Type B pancreatic cell (in vitro differentiated cells): ENCODE measurements around the gene FARP2. TPM values are rescaled to one million over a fixed set of nuclear protein-coding genes. Genes with fewer than 3 reads are reported as not detected.

Experiments
- DNase-seq: peaks from one replicate; pipeline ENCODE4 v3.0.0; 2021; ENCODE audit warnings: mixed read lengths; ENCODE audit not compliant: unreplicated experiment; ENCODE audit errors: extremely low spot score
- H3K27ac Mint-ChIP-seq: 2 replicates; pipeline ENCODE4 v1.8.0; 2021; ENCODE audit warnings: mild to moderate bottlenecking, mixed read lengths
- H3K27me3 Mint-ChIP-seq: 2 replicates; pipeline ENCODE4 v1.8.0; 2021; ENCODE audit warnings: mixed read lengths
- H3K36me3 Mint-ChIP-seq: 2 replicates; pipeline ENCODE4 v1.8.0; 2021; ENCODE audit warnings: mixed read lengths
- H3K4me1 Mint-ChIP-seq: one replicate; pipeline ENCODE4 v1.8.0; 2021; ENCODE audit warnings: mixed read lengths; ENCODE audit not compliant: unreplicated experiment
- H3K4me3 Mint-ChIP-seq: 2 replicates; pipeline ENCODE4 v1.8.0; 2021; ENCODE audit warnings: mild to moderate bottlenecking, mixed read lengths
- H3K9me3 Mint-ChIP-seq: 2 replicates; pipeline ENCODE4 v1.8.0; 2021; ENCODE audit warnings: mixed read lengths
- long read RNA-seq: library from polyadenylated mRNA; unstranded; transcript quantifications from one replicate; pipeline ENCODE4 v2.0.0, GENCODE V29; 2020
- total RNA-seq: library from RNA; stranded (reverse); gene quantifications from 2 replicates; pipeline ENCODE4 v1.2.1, GENCODE V29; 2021; ENCODE audit warnings: low replicate concordance
- TF ChIP-seq, protein P1 (sequence below): fragments of 200-600 bp; sonication (generic); conservative IDR thresholded peaks from 2 replicates; pipeline ENCODE4 v1.5.0; 2021; ENCODE audit warnings: antibody characterized with exemption, mild to moderate bottlenecking

Gene FARP2, protein sequence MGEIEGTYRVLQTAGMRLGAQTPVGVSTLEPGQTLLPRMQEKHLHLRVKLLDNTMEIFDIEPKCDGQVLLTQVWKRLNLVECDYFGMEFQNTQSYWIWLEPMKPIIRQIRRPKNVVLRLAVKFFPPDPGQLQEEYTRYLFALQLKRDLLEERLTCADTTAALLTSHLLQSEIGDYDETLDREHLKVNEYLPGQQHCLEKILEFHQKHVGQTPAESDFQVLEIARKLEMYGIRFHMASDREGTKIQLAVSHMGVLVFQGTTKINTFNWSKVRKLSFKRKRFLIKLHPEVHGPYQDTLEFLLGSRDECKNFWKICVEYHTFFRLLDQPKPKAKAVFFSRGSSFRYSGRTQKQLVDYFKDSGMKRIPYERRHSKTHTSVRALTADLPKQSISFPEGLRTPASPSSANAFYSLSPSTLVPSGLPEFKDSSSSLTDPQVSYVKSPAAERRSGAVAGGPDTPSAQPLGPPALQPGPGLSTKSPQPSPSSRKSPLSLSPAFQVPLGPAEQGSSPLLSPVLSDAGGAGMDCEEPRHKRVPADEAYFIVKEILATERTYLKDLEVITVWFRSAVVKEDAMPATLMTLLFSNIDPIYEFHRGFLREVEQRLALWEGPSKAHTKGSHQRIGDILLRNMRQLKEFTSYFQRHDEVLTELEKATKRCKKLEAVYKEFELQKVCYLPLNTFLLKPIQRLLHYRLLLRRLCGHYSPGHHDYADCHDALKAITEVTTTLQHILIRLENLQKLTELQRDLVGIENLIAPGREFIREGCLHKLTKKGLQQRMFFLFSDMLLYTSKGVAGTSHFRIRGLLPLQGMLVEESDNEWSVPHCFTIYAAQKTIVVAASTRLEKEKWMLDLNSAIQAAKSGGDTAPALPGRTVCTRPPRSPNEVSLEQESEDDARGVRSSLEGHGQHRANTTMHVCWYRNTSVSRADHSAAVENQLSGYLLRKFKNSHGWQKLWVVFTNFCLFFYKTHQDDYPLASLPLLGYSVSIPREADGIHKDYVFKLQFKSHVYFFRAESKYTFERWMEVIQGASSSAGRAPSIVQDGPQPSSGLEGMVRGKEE
- 62.5 and 71.1 TPM in 2 replicates for total RNA-seq
- long read RNA-seq, full-length matches to known transcripts = 15 of 35 reads
- long read RNA-seq, partial matches to known transcripts = 5 of 35 reads
- long read RNA-seq, other reads (novel, unspliced or antisense) = 15 of 35 reads

DNA sequence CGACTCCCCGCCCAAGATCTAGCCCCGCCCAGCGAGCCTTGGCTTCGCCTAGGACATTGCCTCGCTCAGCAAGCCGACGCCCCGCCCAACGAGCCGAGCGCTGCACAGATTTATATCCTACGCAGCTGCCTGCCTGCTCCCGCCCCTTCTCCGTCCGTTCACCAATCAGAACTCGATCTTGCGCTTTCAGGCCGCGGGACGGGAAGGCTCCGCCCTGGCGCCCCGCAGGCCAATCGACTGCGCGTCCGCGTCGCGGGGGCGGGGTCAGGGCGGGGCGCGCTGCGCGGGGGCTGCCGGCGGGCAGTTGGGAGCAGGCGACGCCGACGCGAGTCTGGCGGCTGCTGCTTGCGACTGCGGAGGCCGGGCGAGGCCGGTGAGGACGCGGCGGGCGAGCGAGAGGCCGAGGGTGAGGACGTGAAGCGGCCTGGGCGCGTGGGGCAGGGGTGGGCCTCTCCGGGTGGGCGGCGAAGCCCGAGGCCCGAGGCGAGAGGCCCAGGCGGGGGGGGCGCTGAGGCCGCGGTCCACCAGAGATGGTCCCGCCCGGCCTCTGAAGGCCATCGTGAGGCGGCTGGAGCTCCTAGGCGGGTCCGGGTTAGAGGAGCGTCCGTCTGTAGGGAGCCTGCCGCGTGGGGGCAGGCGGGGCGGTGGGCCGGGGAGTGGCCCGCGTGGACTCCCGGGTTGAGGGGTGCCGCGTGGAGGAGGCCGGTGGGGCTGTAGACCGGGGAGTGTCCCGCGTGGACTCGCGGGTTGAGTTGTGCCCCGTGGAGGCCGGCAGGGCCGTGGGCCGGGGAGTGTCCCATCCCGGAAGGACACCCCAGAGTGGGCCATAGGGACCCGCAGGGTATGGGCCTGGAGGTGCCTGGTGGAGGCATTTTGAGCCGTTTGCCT is at the start of gene FARP2:
TSS of gene FARP2 (plus strand) at position 303 of the 888 bp plus-strand sequence. CDS start 16,823 bp downstream, outside the sequence.
- DNase-seq = peak; percentile 99
- peaks cover 4% of the 10 kb centered on the region for H3K36me3 Mint-ChIP-seq
- no peaks in the 10 kb centered on the region for H3K9me3 Mint-ChIP-seq
- no peaks in the 10 kb centered on the region for H3K27me3 Mint-ChIP-seq
- peaks cover 42% of the 10 kb centered on the region for H3K4me1 Mint-ChIP-seq
- H3K27ac Mint-ChIP-seq = peak within 1 kb of the TSS; percentile 84
- H3K4me3 Mint-ChIP-seq = peak within 1 kb of the TSS; percentile 89
- TF ChIP-seq, protein P1, sequence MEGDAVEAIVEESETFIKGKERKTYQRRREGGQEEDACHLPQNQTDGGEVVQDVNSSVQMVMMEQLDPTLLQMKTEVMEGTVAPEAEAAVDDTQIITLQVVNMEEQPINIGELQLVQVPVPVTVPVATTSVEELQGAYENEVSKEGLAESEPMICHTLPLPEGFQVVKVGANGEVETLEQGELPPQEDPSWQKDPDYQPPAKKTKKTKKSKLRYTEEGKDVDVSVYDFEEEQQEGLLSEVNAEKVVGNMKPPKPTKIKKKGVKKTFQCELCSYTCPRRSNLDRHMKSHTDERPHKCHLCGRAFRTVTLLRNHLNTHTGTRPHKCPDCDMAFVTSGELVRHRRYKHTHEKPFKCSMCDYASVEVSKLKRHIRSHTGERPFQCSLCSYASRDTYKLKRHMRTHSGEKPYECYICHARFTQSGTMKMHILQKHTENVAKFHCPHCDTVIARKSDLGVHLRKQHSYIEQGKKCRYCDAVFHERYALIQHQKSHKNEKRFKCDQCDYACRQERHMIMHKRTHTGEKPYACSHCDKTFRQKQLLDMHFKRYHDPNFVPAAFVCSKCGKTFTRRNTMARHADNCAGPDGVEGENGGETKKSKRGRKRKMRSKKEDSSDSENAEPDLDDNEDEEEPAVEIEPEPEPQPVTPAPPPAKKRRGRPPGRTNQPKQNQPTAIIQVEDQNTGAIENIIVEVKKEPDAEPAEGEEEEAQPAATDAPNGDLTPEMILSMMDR = no peak

DNA sequence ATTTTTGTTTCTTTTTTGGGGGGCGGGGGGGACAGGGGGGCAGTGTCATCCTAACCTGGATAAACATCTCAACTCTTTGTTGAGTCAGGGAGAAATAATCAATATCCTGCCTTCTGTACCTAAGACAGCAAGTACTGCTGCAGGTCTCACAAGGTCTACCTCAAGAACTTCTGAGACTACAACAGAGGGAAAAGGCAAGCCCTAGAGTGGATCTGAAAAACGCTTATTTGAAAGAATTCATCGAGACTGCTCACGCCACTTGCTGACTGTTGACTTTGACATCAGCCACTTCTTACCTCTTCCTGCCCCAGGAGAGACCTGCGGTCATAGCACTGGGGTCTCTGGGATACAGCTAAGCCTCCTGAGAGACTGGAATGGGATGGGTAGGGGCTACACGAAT is 49.0 kb upstream of the FARP2 start:
- Mint-ChIP-seq H3K4me3 (no peak overlapping the region), H3K36me3 (peaks cover 11% of the 10 kb centered on the region), H3K27ac (no peak overlapping the region), H3K9me3 (no peaks in the 10 kb centered on the region), H3K27me3 (no peaks in the 10 kb centered on the region), H3K4me1 (peaks cover 50% of the 10 kb centered on the region)
- DNase-seq = no peak
- TF ChIP-seq, protein P1 = no peak

DNA sequence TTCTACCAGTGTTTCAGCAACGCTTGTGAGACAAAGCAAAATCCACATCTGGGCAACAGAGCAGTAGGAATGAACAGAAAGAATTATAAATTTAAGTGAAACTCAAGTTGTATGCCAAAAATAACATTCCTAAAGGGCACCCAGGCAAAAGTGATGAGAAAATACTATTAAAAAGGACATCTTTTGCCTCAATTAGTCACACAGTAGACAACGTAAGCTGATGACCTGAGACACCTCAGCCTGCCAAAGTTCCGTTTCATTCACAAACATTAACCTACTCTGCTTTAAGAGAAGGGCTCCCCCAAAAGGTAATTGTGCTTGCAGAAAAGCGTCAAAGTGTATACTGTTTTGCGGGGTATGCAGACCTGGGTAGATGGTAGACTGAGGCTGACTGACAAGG is 47.8 kb upstream of the FARP2 start:
- TF ChIP-seq, protein P1 = no peak

DNA sequence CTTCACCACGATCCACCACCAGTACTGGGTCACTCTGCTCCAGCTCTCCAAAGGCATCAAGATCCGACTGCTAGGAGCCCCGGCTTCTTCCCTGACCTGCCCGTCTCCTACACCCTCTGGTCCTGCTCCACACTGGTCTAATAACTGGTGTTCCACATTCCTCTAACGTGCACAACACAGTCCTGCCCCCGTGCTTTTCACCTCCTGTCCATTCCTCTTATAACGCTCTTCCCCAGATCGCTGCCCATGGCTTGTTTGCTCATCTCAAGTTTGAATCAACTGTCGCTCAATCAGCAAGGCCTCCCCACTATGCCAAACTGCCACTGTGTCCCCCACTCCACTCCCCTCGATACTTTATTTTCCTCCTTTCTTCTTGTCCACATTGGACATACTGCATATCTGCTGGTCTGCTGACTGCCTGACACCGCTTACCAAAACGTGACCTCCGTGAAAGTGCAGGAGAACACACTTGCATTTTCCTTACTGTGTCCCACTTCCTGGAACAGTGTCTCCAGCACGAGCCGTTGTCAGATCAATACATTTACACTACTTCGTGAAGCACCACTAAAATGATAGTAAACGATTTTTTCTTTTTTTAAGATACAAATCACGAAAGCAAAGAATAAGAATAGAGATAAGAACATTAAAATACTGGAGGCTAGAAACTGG is 47.1 kb upstream of the FARP2 start:
- Mint-ChIP-seq H3K9me3 (no peaks in the 10 kb centered on the region), H3K4me1 (peaks cover 47% of the 10 kb centered on the region), H3K27ac (peak overlapping the region; percentile 21), H3K36me3 (peaks cover 11% of the 10 kb centered on the region), H3K4me3 (peak overlapping the region; percentile 8), H3K27me3 (no peaks in the 10 kb centered on the region)
- TF ChIP-seq, protein P1 = no peak
- no peak for DNase-seq

More for the DNA sequence above, 47.8 kb upstream of the FARP2 start:
- Mint-ChIP-seq H3K9me3 (no peaks in the 10 kb centered on the region), H3K27me3 (no peaks in the 10 kb centered on the region), H3K4me3 (no peak overlapping the region), H3K36me3 (peaks cover 11% of the 10 kb centered on the region), H3K27ac (no peak overlapping the region), H3K4me1 (peaks cover 48% of the 10 kb centered on the region)
- DNase-seq = no peak
